Activated naive CD8-positive, alpha-beta T cell (primary cell): ENCODE data around the gene CALB2.
"Not testable (repeated sequence)": the region's sequence is repeated elsewhere in the genome, so short reads cannot be mapped to it uniquely, and the experiment has no call there.

Experiments
- H3K27ac Mint-ChIP-seq: one replicate; pipeline ENCODE4 v1.8.0; 2021; ENCODE audit warnings: mixed read lengths
- H3K27me3 Mint-ChIP-seq: one replicate; pipeline ENCODE4 v1.8.0; 2021; ENCODE audit warnings: mixed read lengths
- H3K36me3 Mint-ChIP-seq: one replicate; pipeline ENCODE4 v1.8.0; 2021; ENCODE audit warnings: mixed read lengths
- H3K4me1 Mint-ChIP-seq: one replicate; pipeline ENCODE4 v1.8.0; 2021; ENCODE audit warnings: low read depth, mixed read lengths
- H3K4me3 Mint-ChIP-seq: one replicate; pipeline ENCODE4 v1.8.0; 2021; ENCODE audit warnings: mild to moderate bottlenecking, mixed read lengths
- H3K9me3 Mint-ChIP-seq: one replicate; pipeline ENCODE4 v1.8.0; 2021; ENCODE audit warnings: low read depth, mixed read lengths

CALB2 gene

GRCh38 chr16:71345031-71345430 lies 13.5 kb upstream of the CALB2 start:
- Mint-ChIP-seq H3K4me1 (no peaks in the 10 kb centered on the region), H3K27me3 (peaks cover 9% of the 10 kb centered on the region), H3K36me3 (no peaks in the 10 kb centered on the region), H3K27ac (no peak overlapping the region), H3K4me3 (no peak overlapping the region), H3K9me3 (no peaks in the 10 kb centered on the region)

GRCh38 chr16:71347146-71347545 lies 11.4 kb upstream of the CALB2 start:
- Mint-ChIP-seq H3K27me3 (peaks cover 2% of the 10 kb centered on the region), H3K4me1 (no peaks in the 10 kb centered on the region), H3K27ac (no peak overlapping the region), H3K4me3 (no peak overlapping the region), H3K36me3 (no peaks in the 10 kb centered on the region), H3K9me3 (no peaks in the 10 kb centered on the region)

DNA sequence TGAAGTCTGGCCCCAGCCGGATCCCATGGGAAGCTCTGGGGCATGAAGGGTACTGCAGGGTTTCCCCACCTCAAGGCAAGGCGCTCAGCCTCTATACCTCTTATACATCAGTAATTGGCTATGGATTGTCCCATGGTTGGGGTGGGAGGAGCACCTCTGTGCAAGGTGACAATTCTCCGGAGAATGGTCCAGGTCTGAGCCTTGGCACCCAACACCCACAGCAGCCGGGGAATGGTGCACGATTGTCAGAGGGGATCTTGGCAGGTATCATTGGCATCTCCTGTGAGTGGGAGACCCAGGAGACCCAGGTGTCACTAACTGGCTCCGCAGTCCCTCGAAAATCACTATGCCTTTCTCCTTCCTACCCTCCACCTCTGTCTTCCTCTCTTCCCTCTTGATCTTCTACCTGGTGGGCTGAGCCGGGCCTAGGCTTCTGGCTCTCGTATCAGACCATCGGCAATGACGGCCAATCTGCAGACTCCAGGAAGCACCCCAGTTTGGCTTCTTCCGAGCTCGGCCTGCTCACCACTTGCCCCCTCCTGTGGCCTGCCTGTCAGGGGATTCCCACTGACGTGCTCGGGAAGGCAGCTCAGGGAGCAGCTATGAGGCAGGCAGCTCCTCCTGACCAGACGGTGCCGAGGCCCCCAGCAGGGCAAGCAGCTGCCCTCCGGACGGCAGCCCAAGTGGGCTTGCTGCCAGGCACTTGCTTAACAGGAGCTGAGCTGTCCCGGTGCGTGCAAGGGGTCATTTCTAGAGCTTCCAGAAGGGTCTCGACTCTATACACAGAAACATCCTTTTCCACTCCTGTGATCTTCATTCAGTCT lies 10.0 kb upstream of the CALB2 start:
- no peaks in the 10 kb centered on the region for H3K9me3 Mint-ChIP-seq
- no peak overlapping the region for H3K27ac Mint-ChIP-seq
- no peak overlapping the region for H3K4me3 Mint-ChIP-seq
- H3K36me3 Mint-ChIP-seq = no peaks in the 10 kb centered on the region
- no peaks in the 10 kb centered on the region for H3K4me1 Mint-ChIP-seq
- peaks cover 6% of the 10 kb centered on the region for H3K27me3 Mint-ChIP-seq

GRCh38 chr16:71350821-71351557 lies 7.5 kb upstream of the CALB2 start:
- Mint-ChIP-seq H3K4me3 (no peak overlapping the region), H3K4me1 (no peaks in the 10 kb centered on the region), H3K27ac (no peak overlapping the region), H3K36me3 (no peaks in the 10 kb centered on the region), H3K9me3 (no peaks in the 10 kb centered on the region), H3K27me3 (peaks cover 10% of the 10 kb centered on the region)

- Mint-ChIP-seq H3K36me3 (no peaks in the 10 kb centered on the region), H3K9me3 (no peaks in the 10 kb centered on the region), H3K4me3 (no peak overlapping the region), H3K27ac (no peak overlapping the region), H3K4me1 (no peaks in the 10 kb centered on the region), H3K27me3 (peaks cover 10% of the 10 kb centered on the region)
Measured at GRCh38 chr16:71351558-71351901, 7.0 kb upstream of the CALB2 start.

- H3K36me3 Mint-ChIP-seq = no peaks in the 10 kb centered on the region
Measured at GRCh38 chr16:71352466-71352865, 6.1 kb upstream of the CALB2 start.

DNA sequence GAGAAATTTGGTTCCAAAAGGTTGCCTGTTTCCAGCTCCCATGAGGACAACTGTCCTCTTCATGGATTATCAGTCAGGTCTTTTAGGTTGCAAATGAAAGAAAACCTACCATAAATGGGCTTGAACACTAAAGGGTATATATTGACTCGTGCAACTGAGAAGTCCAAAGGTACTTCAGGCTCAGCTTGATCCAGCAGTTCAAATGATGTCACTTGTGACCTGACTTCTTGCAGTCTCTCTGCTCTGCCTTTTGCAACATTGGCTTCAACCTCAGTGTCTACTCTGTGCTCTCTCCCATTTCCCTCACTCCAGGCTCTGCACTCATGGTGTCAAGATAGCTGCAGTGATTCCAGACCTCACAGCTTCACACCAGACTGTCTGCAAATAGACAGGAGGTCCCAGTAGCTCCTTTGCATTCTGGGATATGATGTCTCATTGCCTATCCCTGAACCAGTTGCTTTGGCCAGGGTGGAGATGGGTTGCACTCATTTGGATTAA lies 5.5 kb upstream of the CALB2 start:
- H3K4me3 Mint-ChIP-seq = no peak overlapping the region
- H3K36me3 Mint-ChIP-seq = no peaks in the 10 kb centered on the region
- no peaks in the 10 kb centered on the region for H3K4me1 Mint-ChIP-seq
- H3K27ac Mint-ChIP-seq = no peak overlapping the region
- H3K9me3 Mint-ChIP-seq = no peaks in the 10 kb centered on the region
- peaks cover 10% of the 10 kb centered on the region for H3K27me3 Mint-ChIP-seq

More at GRCh38 chr16:71352466-71352865, 6.1 kb upstream of the CALB2 start:
- H3K9me3 Mint-ChIP-seq = no peaks in the 10 kb centered on the region
- no peaks in the 10 kb centered on the region for H3K4me1 Mint-ChIP-seq
- peaks cover 10% of the 10 kb centered on the region for H3K27me3 Mint-ChIP-seq
- no peak overlapping the region for H3K4me3 Mint-ChIP-seq
- no peak overlapping the region for H3K27ac Mint-ChIP-seq

DNA sequence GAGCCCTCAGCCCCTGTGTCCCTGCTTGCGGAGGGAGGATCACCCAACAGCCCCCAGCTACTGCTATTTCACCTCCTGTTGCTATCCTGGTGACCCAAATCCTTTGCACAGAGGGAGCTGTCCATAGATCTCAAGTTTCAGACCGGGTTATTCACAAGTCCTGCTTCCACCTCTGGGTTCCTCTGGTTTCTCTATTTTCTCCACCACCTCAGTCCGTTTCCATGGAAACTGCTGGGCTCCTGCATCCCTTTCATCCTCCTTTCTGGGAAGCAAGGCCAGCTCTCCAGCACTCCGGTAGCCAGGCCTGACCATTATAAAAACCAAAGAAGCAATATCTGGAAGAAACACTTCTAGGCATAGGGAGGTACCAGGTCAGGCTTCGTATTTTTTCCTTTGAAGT lies 4.8 kb upstream of the CALB2 start:
- no peak overlapping the region for H3K4me3 Mint-ChIP-seq
- H3K27ac Mint-ChIP-seq = no peak overlapping the region

GRCh38 chr16:71354156-71354555 lies 4.4 kb upstream of the CALB2 start:
- Mint-ChIP-seq H3K9me3 (no peaks in the 10 kb centered on the region), H3K27ac (no peak overlapping the region), H3K4me1 (peaks cover 3% of the 10 kb centered on the region), H3K4me3 (no peak overlapping the region), H3K36me3 (no peaks in the 10 kb centered on the region), H3K27me3 (peaks cover 10% of the 10 kb centered on the region)

More for the DNA sequence above, 4.8 kb upstream of the CALB2 start:
- Mint-ChIP-seq H3K9me3 (no peaks in the 10 kb centered on the region), H3K36me3 (no peaks in the 10 kb centered on the region), H3K4me1 (peaks cover 3% of the 10 kb centered on the region), H3K27me3 (peaks cover 10% of the 10 kb centered on the region)

DNA sequence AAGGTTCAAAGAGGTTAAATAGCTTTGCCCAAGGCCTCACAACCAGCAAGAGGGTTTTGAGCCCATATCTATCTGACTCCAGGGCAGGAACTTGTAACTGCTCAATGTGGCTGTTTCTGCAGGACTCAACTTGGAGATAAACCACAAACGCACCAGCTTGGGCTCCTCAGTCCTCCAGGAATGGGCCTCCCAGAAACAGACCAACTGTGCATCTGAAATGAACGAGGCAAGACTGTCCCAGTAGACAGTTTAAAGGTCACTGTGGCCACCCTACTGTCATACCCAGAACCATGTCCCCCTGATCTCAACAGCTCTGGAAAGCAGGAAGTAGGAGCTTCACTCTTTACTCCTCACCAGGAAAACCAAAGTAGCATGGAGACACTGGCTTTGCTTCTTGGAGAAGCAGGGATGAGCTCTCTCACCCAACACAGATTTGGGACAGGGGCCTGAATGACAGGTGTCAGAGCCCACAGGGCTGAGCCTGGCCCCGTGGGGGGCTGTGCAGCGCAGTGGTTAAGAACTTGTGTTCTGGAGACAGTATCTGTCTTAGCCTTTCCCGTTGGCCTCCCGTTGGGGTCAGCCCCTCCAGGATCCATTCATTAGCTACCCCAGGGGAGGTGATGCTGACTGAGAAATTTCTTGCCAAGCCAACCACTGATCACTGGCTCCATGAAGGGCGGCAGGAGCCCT lies 2.3 kb upstream of the CALB2 start:
- Mint-ChIP-seq H3K27ac (no peak overlapping the region), H3K27me3 (peaks cover 20% of the 10 kb centered on the region), H3K9me3 (no peaks in the 10 kb centered on the region)

GRCh38 chr16:71356936-71357335 lies 1.6 kb upstream of the CALB2 start:
- not testable (repeated sequence) for H3K4me3 Mint-ChIP-seq, H3K27ac Mint-ChIP-seq, H3K36me3 Mint-ChIP-seq, H3K4me1 Mint-ChIP-seq, H3K9me3 Mint-ChIP-seq
- H3K27me3 Mint-ChIP-seq = peaks cover 20% of the 10 kb centered on the region

More for the DNA sequence above, 2.3 kb upstream of the CALB2 start:
- peaks cover 5% of the 10 kb centered on the region for H3K4me1 Mint-ChIP-seq
- no peaks in the 10 kb centered on the region for H3K36me3 Mint-ChIP-seq
- H3K4me3 Mint-ChIP-seq = no peak overlapping the region

GRCh38 chr16:71357681-71358080 lies 842 bp upstream of the CALB2 start:
- Mint-ChIP-seq H3K27ac (no peak overlapping the region), H3K27me3 (peaks cover 16% of the 10 kb centered on the region), H3K4me1 (peaks cover 5% of the 10 kb centered on the region), H3K4me3 (no peak overlapping the region), H3K9me3 (no peaks in the 10 kb centered on the region), H3K36me3 (no peaks in the 10 kb centered on the region)

- H3K36me3 Mint-ChIP-seq = no peaks in the 10 kb centered on the region
- no peak overlapping the region for H3K27ac Mint-ChIP-seq
- no peaks in the 10 kb centered on the region for H3K9me3 Mint-ChIP-seq
- H3K4me1 Mint-ChIP-seq = peaks cover 5% of the 10 kb centered on the region
- H3K4me3 Mint-ChIP-seq = no peak overlapping the region
- H3K27me3 Mint-ChIP-seq = peaks cover 16% of the 10 kb centered on the region
Measured at GRCh38 chr16:71359431-71359830, 908 bp downstream of the CALB2 start.

- no peaks in the 10 kb centered on the region for H3K36me3 Mint-ChIP-seq
- H3K27ac Mint-ChIP-seq = no peak overlapping the region
- H3K27me3 Mint-ChIP-seq = peaks cover 18% of the 10 kb centered on the region
- no peak overlapping the region for H3K4me3 Mint-ChIP-seq
- H3K9me3 Mint-ChIP-seq = no peaks in the 10 kb centered on the region
- peaks cover 5% of the 10 kb centered on the region for H3K4me1 Mint-ChIP-seq
Measured at GRCh38 chr16:71360378-71360777, 1.9 kb downstream of the CALB2 start.

GRCh38 chr16:71364133-71364681 lies 5.7 kb downstream of the CALB2 start:
- H3K27me3 Mint-ChIP-seq = peaks cover 16% of the 10 kb centered on the region
- peaks cover 1% of the 10 kb centered on the region for H3K4me1 Mint-ChIP-seq
- H3K9me3 Mint-ChIP-seq = no peaks in the 10 kb centered on the region
- no peak overlapping the region for H3K4me3 Mint-ChIP-seq
- no peaks in the 10 kb centered on the region for H3K36me3 Mint-ChIP-seq
- no peak overlapping the region for H3K27ac Mint-ChIP-seq
